Measurements from ENCODE around the gene LMO4. TPM values are rescaled to one million over a fixed set of nuclear protein-coding genes. Genes with fewer than 3 reads are reported as not detected.

The LMO4 gene, protein sequence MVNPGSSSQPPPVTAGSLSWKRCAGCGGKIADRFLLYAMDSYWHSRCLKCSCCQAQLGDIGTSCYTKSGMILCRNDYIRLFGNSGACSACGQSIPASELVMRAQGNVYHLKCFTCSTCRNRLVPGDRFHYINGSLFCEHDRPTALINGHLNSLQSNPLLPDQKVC
- total RNA-seq = 68.0 TPM
- long read RNA-seq, full-length matches to known transcripts = 13 of 18 reads
- long read RNA-seq, partial matches to known transcripts = 1 of 18 reads
- long read RNA-seq, other reads (novel, unspliced or antisense) = 4 of 18 reads

DNA sequence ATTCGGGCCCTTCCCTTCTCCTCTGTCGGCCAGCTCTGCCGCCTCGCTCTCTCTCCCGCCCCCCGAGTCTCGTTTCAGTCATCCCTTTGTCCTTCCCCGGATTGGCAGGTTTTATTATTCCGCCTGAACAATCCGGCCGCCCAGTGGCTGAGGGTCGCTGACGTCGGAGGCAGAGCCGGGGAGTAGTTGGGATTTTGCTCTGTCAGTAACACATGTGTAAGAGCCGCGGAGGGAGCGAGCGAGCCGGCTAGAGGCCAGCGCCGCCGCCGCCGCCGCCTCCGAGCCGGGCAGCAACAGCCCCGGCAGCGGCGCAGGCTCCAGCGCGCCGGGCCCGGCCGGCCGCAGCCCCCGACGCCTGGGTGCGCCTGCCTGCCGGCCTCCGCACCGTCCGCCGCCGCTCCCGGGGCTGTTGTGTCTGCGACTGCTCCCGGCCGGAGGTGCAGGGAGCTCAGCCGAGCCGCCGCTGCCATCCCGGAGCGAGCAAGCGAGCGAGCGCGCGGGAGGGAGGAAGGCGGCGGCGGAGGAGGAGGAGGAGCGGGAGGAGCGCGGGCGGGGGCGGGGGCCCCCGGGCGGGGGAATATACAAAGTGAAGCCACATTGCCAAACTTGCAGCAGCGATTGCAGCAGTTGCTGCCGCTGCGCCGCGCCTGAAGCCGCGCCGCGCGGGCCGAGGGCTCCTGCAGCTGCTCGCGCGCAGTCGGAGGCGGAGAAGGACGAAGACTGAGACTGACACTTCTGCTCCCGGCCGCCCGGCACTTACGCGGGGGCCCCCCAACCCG lies at the start of gene LMO4:
LMO4 (plus strand) TSS at position 609 of the 779 bp plus-strand sequence. CDS start 3,136 bp downstream, outside the sequence.
- peak; percentile 98 for DNase-seq (ENCODE audit: low spot score)

DNA sequence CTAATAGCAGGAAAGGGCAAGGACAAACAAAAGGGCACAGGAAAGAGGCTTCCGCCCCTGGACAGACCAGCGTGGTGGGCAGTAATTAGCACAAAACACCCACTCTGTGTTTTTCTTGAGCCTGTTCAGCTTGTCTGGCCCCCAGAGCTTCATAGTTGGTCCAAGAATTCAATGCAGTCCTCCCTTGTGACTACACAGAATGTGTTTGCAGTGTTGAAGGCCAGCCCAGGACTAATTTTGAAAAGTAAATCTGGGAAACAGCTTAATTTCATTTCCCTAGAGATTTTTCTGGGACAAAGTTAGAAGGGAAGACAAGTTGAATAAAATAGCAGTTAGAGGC lies 49.2 kb upstream of the LMO4 start:
- DNase-seq (ENCODE audit: low spot score) = no peak

DNA sequence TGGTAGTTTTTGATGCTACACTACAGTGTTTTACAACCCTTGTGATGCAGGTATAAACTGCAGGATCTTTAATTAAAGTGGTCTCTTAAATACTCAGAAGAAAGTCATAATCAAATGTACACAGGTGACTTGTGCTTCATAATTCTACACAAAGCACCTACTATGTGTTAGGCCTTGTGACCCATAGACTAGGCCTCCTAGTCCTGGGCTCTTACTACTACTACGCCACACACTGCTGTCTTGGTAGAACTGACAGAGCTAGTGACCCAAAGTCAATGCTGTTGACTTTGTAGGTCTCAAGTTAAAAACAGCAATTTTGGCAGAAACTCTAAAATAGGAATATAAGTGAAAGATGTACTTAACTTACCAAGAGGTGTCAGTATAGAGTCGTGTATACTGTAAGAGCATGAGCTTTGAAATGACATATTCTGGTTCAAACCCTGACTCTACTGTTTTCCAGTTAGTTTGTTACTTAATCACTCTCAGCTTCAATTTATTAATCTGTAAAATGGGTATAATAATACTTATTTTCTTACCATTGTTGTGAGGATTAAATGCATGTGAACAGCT lies 48.6 kb upstream of the LMO4 start:
- no peak for DNase-seq (ENCODE audit: low spot score)

DNA sequence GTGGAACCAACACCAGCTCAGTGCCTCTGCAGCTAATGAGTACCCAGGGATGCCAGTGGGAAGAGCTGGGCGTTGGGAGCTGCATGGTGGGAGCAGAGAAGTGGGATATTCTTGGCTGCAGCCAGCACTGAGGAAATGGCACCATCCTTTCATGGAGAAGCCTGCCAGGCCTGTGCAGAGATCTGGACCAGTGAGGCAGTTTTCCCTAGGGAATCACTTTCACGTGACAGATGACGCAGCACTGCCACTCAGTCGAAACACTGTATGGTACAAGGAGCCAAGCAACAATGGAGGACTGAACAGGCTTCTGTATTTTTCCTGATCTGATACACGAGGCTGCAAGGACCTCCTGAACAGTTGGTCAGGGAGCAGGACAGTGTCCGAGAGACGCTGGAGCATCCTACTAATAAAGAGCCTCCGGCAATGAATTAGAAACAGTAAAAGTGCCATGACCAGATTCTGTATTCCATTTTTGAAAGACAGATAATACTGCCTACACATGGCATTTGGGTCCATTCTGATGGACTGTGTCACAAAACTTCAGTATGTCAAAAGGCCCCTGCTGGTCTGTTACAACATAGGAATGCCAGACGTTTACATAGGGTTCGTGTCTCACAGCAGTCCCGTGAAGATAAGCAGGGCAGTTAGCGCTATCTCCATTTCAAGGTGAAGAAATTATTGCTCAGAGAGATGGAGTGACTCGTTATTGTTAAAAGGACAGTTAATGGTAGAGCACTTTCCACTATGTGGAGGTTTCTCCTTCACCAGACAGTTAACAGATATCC lies 44.0 kb upstream of the LMO4 start:
- DNase-seq (ENCODE audit: low spot score) = no peak

DNA sequence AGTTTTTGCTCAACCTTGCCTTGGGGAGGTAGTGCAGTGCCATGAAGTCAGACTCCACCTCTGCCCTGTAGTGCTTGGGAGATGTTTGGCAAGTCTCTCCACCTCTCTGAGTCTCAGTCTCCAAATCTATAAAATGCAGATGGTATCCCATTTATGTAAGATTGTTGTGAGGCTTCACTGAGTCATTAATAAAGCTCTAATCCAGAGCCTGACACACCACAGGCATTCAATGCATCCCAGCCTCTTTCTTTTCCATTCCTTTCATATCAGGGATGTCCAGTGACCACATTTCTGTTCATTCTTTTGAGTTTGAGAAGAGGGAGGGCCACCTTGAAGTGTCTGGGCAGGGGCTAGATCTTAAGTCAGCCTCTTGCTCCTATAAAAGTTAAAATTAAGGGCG lies 37.6 kb upstream of the LMO4 start:
- no peak for DNase-seq (ENCODE audit: low spot score)

DNA sequence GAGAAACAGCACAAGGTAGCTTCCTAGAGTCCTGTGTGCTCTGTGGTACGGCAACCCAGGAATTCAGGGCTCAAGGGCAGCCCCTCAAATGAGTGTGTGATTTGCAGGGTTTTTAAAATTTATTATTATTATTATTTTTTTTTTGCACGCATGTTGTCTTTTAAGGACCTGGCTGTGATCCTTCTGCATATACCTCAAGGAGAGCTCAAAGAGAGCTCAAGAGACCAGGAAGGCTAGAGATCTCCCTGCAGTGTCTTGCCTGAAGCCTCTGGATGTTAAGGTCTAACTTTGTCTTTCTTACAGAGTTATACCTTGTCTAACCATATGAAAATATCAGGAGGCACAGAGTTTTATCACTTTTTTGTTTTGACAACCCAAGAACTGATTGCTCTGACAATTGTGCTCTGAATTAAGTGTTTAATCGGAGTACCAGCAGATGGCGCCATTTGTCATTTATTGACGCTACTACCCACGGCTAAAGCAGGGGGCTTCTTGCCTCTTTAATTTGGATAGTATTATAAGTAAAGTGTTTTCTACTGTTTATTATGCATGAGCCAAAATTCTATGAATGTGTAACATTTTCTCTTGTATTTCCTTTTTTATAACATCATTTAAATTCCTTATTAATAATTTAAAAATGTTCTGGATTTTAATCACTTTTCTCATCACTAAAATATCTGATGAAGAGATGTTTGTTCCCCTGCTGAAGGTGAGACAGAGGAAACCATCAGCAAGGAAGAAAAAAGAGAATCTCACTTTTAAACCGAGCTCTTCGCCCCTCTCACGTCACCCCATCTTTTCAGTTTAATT lies 35.8 kb upstream of the LMO4 start:
- DNase-seq (ENCODE audit: low spot score) = no peak

DNA sequence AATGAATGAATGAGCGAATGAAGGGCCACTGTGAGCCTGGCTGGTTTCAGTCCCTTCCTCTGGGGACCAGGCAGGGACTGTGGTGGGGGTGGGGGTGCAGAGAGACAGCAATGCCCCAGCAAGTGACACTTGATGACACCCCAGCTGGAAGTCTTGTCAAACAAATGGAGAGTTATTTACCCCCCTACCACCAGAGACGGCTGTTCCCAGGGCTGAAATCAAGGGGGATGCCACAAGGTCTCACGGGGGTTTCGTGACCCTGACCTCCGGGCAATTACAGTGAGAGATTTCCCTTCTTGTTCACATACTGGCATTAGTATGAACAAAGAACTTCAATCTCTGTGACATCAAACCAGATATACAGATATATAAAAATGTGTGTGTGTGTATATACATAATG lies 34.0 kb upstream of the LMO4 start:
- no peak for DNase-seq (ENCODE audit: low spot score)

DNA sequence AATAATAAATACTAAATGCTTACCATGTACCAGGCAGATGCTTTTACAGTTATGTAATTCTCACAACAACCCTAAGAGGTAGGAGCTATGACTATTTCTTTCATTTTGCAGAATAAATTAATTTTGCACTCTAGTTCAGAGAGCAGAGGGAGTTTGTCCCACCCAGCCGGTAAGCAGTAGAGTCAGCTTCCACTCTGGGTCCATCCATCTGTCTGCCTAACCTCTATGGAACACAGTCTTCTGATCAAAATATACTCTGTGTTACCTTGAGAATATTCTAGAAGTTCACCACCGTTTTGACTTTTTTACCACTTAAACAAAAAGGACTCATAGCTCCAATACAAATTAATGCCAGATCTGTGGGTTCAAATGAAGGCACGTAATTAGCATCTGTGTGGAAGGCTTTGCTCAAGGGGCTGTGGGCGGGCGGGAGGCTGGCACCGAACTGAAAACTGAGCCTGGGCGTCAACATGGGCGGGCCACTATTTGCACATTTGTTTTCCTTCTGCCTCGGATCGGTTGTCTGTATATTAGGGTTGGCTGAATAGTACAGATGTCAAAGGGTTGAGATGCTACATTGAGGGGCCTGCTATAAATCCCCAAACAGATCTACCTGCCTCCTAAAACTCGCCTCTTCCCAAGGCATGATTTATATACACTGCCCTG lies 33.1 kb upstream of the LMO4 start:
- no peak for DNase-seq (ENCODE audit: low spot score)

DNA sequence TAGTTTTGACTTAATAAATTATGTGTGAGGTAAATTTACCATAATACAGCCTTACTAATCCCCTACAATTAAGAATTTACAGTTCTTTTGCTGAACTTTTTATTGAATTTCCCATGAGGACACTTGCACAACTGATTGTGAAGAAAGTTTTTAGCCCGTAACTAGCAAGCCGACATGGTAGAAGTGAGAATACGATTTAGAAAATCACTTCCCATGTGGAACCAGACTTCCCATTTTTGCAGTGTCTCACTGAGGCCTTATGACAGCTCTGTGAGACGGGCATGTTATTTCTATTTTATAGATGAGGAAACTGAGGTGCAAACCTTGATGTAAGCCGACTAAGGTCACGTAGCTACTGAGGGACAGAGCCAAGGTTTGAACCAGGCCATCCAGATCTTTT lies 32.5 kb upstream of the LMO4 start:
- no peak for DNase-seq (ENCODE audit: low spot score)

DNA sequence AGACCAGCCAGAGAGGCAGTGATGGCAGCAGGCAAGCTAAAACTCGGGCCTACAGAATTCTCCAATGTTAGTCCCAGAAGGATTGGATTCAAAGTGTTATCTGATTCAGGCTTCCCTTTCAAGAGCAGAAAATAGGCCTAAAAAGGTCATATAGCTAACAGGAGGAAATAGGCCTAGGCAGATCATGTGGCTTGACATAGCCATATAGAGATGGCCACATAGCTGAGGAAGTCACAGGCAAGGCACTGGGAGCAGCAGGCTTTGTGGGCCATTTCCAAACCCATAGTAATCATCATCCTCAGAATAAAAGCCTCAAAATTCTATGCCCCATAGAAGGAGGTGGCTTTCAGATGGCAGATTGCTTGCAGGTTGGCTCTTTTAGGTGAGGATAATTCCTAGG lies 29.0 kb upstream of the LMO4 start:
- no peak for DNase-seq (ENCODE audit: low spot score)

DNA sequence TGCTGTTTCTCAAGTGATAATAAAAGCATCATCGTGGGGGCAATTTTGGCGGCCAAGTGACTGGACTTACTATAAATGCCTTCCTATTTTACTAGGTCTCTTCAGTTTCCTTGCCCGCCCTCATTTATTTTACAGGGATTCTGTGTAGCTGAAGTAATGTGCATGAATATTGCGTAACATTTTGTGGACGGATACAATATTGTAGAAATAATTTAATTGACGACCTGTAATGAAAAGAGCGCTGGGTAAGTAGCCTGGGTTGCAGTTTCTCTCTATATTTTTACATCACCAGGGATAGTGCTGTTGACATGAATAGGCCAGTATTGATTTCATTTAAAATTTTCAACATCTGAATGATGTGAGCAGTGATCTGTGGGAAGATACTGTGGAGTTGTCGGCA lies 28.1 kb upstream of the LMO4 start:
- DNase-seq (ENCODE audit: low spot score) = no peak

DNA sequence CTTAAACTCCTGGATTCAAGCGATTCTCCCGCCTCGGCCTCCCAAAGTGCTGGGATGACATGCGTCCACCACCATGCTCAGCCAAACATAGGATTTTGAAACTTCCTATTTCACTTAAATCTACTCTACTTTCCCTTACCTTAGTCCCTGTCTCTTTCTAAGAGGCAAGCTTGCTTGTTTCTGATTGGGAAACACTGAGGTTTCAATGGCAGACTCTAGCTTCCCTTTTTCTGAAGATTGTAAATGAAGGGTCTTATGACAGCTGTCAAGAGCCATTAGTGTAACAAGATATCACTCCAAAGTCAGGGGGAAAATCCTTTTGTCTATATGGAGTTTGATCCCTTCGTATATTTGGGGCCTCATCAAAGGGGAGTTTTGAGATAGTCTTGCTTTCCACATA lies 23.5 kb upstream of the LMO4 start:
- DNase-seq (ENCODE audit: low spot score) = no peak

DNA sequence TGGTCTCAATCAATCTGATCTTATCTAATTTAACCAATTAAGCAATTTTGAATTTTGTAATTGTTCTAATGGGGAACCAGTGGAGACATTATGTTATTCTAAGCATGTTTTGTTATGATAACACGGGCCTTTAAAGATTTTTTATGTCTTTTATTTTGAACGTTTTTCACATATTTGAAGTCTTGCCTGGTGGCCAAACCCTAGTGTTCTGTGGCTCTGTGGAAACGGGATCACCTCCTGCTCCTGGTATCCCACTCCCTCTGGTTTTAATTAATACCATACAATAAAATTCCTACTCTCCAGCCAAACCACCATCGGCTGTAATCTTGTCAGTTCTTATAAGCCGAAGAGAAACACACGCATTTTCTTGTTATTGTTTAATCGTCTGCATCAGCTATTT lies 22.9 kb upstream of the LMO4 start:
- no peak for DNase-seq (ENCODE audit: low spot score)

DNA sequence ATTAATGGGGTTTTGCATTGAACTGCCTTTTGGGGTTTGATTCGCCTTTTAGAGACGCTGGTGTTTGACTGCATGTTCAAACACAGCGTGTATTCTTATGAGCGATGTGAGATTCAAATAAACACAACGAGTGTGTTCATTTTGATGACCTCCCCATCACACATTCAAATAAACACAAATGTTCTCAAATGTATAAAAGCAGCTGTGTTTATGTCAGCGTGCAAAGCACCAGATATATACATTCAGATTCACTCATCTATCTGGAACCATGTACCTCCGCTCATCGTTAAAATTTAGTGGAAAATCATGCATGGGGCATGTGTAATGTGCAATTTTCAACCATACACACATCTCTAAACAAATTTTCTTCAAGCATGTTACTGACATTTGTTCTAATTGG lies 21.4 kb upstream of the LMO4 start:
- no peak for DNase-seq (ENCODE audit: low spot score)

DNA sequence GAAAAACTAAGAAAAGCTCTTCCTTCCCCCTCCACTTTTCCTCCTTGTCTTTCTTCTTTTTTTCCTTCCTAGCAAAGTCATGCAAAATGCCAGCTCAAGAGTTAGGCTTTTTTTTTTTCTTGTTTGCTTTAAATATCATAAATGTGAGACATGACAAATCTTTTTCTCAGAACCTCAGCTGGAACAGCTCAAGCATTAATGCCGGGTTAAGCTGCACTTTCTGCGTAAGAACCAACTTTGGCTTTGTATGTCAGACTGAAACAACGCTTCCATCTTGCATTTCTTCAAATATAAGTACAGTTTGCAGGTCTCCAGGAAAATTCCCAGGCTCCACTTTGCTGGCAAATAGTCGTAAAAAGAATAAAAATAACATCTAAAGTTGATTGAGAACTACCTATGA lies 20.7 kb upstream of the LMO4 start:
- DNase-seq (ENCODE audit: low spot score) = no peak

DNA sequence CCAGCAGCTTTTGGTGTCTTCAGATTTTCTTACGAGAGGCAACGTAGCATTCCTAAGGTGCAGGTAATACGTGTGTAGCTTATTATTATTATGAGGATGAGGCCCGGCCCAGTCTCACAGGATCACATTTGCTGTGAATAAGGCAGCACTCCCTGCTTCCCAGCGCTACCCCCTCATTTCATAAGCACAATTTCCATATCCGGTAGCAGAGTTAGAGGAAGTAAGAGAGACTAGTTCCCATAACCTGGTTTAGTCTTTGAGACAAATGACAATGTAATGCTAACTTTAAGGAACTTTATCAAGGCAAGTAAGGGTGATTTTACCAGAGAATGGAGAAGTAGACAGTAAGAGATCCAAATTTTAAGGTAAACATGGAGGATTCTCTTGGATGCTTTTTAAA lies 14.6 kb upstream of the LMO4 start:
- no peak for DNase-seq (ENCODE audit: low spot score)

DNA sequence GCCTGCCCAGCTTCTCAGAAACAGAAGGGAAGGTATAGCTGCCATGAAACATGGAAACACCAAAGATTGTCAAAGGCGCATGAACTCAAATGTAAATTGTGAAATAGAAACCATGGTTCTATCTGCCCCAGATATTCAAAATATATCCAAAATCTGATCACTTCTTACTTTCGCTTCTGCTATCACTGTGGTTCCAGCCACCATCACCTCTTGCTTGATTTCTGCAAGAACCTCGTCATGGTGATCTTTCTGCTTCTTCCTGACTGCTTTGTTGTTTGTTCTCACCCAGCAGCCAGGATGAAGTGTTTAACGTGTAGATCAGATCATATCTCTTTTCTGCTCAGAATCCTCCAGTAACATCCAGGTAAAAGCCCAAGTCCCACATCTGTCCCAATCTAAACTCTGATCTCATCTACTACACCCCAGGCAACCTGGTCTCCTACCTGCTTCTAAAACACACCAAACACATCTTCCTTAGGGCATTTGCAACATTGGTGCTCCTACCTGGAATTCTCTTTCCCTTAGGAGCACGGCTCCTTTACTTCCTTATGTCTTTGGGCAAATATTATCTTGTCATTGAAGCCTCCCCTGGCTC lies 10.5 kb upstream of the LMO4 start:
- DNase-seq (ENCODE audit: low spot score) = no peak

DNA sequence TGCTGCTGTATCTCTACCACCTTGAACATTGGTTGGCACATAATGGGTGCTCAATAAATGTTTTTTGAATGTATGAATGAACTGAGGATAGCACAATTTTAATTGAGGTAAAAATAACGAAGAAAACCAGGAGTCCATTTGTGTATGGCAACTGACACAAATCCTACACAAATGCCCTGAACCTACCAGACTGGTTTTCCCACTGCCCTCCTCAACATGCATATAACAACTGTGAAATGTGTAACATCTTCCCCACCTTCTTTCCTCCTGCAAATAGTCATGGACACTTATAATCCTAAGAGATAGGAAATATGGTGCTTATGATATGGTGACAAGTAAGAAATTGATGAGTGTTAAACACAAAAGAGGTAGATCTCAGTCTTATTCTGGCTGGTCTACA lies 9.9 kb upstream of the LMO4 start:
- no peak for DNase-seq (ENCODE audit: low spot score)

DNA sequence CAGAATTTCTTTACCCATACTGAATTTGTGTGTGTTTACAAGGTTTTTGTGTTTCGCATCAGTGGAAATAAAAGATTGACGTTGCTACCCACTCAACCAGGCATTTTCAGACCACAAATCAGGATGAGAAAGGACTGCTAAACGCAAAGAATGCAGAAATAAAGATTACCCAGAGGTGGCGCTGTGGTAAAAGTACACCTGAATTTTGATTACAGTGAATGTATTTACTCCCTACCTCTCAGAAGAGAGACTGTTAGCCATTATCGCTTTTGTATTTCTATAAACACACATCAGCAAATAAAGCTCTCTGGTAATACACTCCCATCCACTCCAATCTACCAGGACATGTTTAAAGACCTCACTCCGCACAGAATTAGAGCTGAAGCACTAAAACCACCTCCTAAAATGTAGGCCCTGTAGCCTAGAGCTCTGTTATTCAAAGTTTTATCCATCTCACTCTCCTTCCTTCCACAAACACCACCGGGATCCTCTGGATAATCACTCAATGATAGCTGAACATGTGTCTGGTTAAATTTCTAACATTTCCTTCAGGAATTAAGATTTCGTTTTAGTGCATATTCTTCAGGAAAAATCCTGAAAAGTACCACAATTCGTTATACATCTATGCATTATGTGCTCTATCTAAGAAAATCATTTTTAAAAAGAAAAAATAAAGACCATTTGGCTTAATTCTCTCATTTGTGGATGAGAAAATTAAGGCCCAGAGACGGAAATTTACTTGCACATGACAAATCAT lies 2.5 kb upstream of the LMO4 start:
- no peak for DNase-seq (ENCODE audit: low spot score)

Measured in mesenteric fat pad (tissue), 1 donor.